ENCODE measurements around the gene XRRA1. TPM values are rescaled to one million over a fixed set of nuclear protein-coding genes. Genes with fewer than 3 reads are reported as not detected.

The XRRA1 gene
- total and polyA plus RNA-seq, 8 donors: 2.1 to 57.7 (median 6.5) TPM

GRCh38 chr11:74988541-74989259 is 39.8 kb upstream of the XRRA1 start, which contains the start of gene NEU3:
Gene NEU3, plus strand, starts transcription at chr11:74988933. Its CDS starts 128 bp downstream, at chr11:74989061.
- H3K36me3 ChIP-seq: no peaks in the 10 kb centered on the region
- intact Hi-C loops (cut with DNase I; ENCODE audit: low total_unique reads): no loop called here
- peaks cover 0 to 33% (median 27%) of the 10 kb centered on the region in 4 donors for H3K4me1 ChIP-seq
- H3K27ac ChIP-seq: peak within 1 kb of the TSS; percentile 67 to 86 (median 78)
- TF ChIP-seq CTCF (IDR thresholded peaks at IDR 0.05): no peak
- TF ChIP-seq POLR2A (IDR thresholded peaks at IDR 0.05): no peak
- no peak for TF ChIP-seq EP300 (IDR thresholded peaks at IDR 0.05)
- peak in 2 of 3 donors; percentile 42 to 73 for TF ChIP-seq POLR2AphosphoS5 (IDR thresholded peaks at IDR 0.05)
- peak within 1 kb of the TSS; percentile 61 to 82 (median 68) for H3K4me3 ChIP-seq
- H3K27me3 ChIP-seq: no peaks in the 10 kb centered on the region
- H3K9me3 ChIP-seq: no peaks in the 10 kb centered on the region
- DNase-seq: peak; percentile 84 to 93
- 0 to 2% (median 1%) methylated on average over 26 to 46 of the region's 46 CpGs for WGBS, 5 donors

DNA sequence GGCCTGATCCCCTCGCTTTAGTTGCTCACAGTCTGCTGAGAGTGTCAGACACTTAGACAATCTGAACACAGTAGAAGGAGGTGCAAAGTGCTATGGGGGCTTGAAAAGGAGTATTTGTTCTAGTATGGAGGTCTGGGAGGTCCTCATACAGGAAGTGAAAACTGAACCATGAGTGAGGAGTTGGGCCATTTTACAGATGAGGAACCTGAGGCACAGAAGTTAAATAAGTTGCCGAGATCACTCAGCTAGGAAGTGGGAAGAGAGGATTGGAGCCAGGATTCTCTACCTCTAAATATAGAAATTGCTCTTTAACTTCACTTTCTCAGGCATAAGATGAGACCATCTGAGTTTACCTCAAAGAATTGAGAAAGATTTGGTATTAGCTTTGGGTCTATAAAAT is 35.8 kb upstream of the XRRA1 start:
- 85 to 96% (median 94%) methylated on average over 2 of the region's 2 CpGs for WGBS, 5 donors
- H3K9me3 ChIP-seq: no peaks in the 10 kb centered on the region
- no peak overlapping the region for H3K4me3 ChIP-seq

DNA sequence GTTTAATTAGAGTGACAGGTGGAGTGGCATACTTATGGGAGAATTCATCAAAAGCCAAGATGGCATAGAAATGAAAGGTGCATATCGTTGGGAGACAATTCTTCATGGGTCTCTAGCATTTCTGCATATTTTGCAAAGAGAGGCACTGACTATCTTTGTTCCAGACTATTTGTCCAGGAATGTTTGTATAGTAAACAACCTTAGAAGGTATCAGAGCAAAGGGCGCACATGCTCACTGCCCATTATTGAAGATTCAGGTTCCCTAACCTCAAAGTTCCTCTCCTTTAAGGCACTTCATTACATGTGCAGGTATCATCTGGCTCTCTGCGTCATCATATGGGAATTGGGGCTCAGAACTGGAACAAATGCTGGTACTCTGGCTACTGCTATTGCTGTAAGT is 35.2 kb upstream of the XRRA1 start:
- intact Hi-C loops (cut with DNase I; ENCODE audit: low total_unique reads): no loop called here
- Histone ChIP-seq H3K27me3 (no peaks in the 10 kb centered on the region), H3K36me3 (peaks cover 0 to 21% (median 14%) of the 10 kb centered on the region in 4 donors), H3K27ac (no peak overlapping the region), H3K4me1 (peaks cover 5 to 18% (median 10%) of the 10 kb centered on the region in 4 donors), H3K9me3 (no peaks in the 10 kb centered on the region), H3K4me3 (no peak overlapping the region)
- TF ChIP-seq POLR2AphosphoS5 (IDR thresholded peaks at IDR 0.05) (no peak), EP300 (IDR thresholded peaks at IDR 0.05) (no peak), CTCF (IDR thresholded peaks at IDR 0.05) (no peak), POLR2A (IDR thresholded peaks at IDR 0.05) (no peak)
- WGBS, 5 donors: 49 to 70% (median 58%) methylated on average over 3 of the region's 3 CpGs
- DNase-seq: no peak

More for the DNA sequence above, 35.8 kb upstream of the XRRA1 start:
- peaks cover 6 to 24% (median 16%) of the 10 kb centered on the region in 4 donors for H3K4me1 ChIP-seq
- no peak for DNase-seq
- no peak for TF ChIP-seq CTCF (IDR thresholded peaks at IDR 0.05)
- TF ChIP-seq POLR2AphosphoS5 (IDR thresholded peaks at IDR 0.05): no peak
- no peak for TF ChIP-seq EP300 (IDR thresholded peaks at IDR 0.05)
- TF ChIP-seq POLR2A (IDR thresholded peaks at IDR 0.05): no peak
- H3K27me3 ChIP-seq: no peaks in the 10 kb centered on the region
- H3K36me3 ChIP-seq: peaks cover 0 to 14% (median 8%) of the 10 kb centered on the region in 4 donors
- intact Hi-C loops (cut with DNase I; ENCODE audit: low total_unique reads): no loop called here
- no peak overlapping the region for H3K27ac ChIP-seq

DNA sequence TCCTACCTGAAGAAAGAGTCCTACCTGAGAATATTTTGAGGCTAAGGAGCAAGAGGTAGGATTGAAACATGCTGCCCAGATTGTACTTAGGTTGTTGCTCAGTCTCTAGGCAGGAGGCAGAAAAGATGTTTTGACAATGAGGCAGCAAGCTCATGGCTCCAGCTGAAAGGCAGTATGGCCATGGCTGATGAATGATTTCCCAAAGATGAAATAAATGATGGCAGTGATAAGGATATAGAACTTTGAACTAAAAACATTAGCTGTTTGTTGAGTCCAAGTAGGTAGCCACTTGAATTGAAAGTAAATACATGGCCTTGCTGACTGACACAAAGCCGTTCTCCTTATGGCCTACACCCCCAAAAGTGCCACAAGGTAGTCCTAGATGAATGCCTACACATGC is 33.0 kb upstream of the XRRA1 start:
- H3K36me3 ChIP-seq: peaks cover 0 to 36% (median 30%) of the 10 kb centered on the region in 4 donors
- no peaks in the 10 kb centered on the region for H3K9me3 ChIP-seq
- H3K27me3 ChIP-seq: no peaks in the 10 kb centered on the region
- intact Hi-C loops (cut with DNase I; ENCODE audit: low total_unique reads): no loop called here
- no peak overlapping the region for H3K27ac ChIP-seq
- DNase-seq: no peak
- H3K4me1 ChIP-seq: peaks cover 0 to 11% (median 7%) of the 10 kb centered on the region in 4 donors
- TF ChIP-seq POLR2A (IDR thresholded peaks at IDR 0.05): no peak
- no peak for TF ChIP-seq POLR2AphosphoS5 (IDR thresholded peaks at IDR 0.05)
- TF ChIP-seq CTCF (IDR thresholded peaks at IDR 0.05): no peak
- TF ChIP-seq EP300 (IDR thresholded peaks at IDR 0.05): no peak
- 74 to 82% (median 79%) methylated on average over 1 of the region's 1 CpG for WGBS, 5 donors
- H3K4me3 ChIP-seq: no peak overlapping the region
